H9 (cell line): Measurements from ENCODE around the gene RBMS2. TPM values are rescaled to one million over a fixed set of nuclear protein-coding genes. Genes with fewer than 3 reads are reported as not detected.
"Not testable (repeated sequence)": the region's sequence is repeated elsewhere in the genome, so short reads cannot be mapped to it uniquely, and the experiment has no call there.

Source experiments
- DNase-seq: peaks from one replicate; pipeline ENCODE4 v3.0.0-alpha.2; 2017
- H2AFZ ChIP-seq: one replicate; pipeline ENCODE4 v1.6.1; 2013; ENCODE audit warnings: mild to moderate bottlenecking, low read length, control low read depth, moderate library complexity
- H2AK5ac ChIP-seq: 2 replicates; pipeline ENCODE4 v1.6.1; 2013; ENCODE audit warnings: low read length, control low read depth, mixed read lengths; ENCODE audit not compliant: insufficient read length
- H2BK120ac ChIP-seq: one replicate; pipeline ENCODE4 v1.6.1; 2013; ENCODE audit warnings: low read depth, mild to moderate bottlenecking, low read length, control low read depth, inconsistent platforms; ENCODE audit not compliant: poor library complexity, severe bottlenecking
- H2BK12ac ChIP-seq: 2 replicates; pipeline ENCODE4 v1.6.1; 2013; ENCODE audit warnings: low read length, control low read depth, mixed read lengths, low read depth; ENCODE audit not compliant: insufficient read length
- H2BK15ac ChIP-seq: 2 replicates; pipeline ENCODE4 v1.6.1; 2013; ENCODE audit warnings: low read depth, low read length, control low read depth
- H2BK20ac ChIP-seq: one replicate; pipeline ENCODE4 v1.6.1; 2013; ENCODE audit warnings: low read depth, mild to moderate bottlenecking, low read length, control low read depth, inconsistent platforms; ENCODE audit not compliant: poor library complexity, severe bottlenecking
- H2BK5ac ChIP-seq: 2 replicates; pipeline ENCODE4 v1.6.1; 2013; ENCODE audit warnings: low read length, control low read depth, mixed read lengths; ENCODE audit not compliant: insufficient read length
- H3K14ac ChIP-seq: 2 replicates; pipeline ENCODE4 v1.6.1; 2013; ENCODE audit warnings: low read length, control low read depth; ENCODE audit not compliant: insufficient read depth
- H3K18ac ChIP-seq: 2 replicates; pipeline ENCODE4 v1.6.1; 2013; ENCODE audit warnings: low read depth, mild to moderate bottlenecking, mixed read lengths, low read length, control low read depth; ENCODE audit not compliant: insufficient read length
- H3K23ac ChIP-seq: 2 replicates; pipeline ENCODE4 v1.6.1; 2013; ENCODE audit warnings: low read length, control low read depth, mixed read lengths, low read depth; ENCODE audit not compliant: insufficient read length
- H3K23me2 ChIP-seq: 2 replicates; pipeline ENCODE4 v1.6.1; 2013; ENCODE audit warnings: low read depth, mild to moderate bottlenecking, mixed read lengths, low read length, control low read depth; ENCODE audit not compliant: insufficient read length, poor library complexity, severe bottlenecking
- H3K27ac ChIP-seq: 2 replicates; pipeline ENCODE4 v1.5.1; 2013; ENCODE audit warnings: low read length, control low read depth, mixed read lengths, low read depth; ENCODE audit not compliant: insufficient read length
- H3K27me3 ChIP-seq: 2 replicates; pipeline ENCODE4 v1.6.1; 2013; ENCODE audit warnings: low read length, control low read depth, inconsistent platforms; ENCODE audit not compliant: insufficient read depth
- H3K4ac ChIP-seq: 2 replicates; pipeline ENCODE4 v1.6.1; 2013; ENCODE audit warnings: low read depth, mild to moderate bottlenecking, control low read depth, inconsistent platforms, low read length, moderate library complexity
- H3K4me1 ChIP-seq: 2 replicates; pipeline ENCODE4 v1.6.1; 2013; ENCODE audit warnings: low read length, control low read depth, inconsistent platforms; ENCODE audit not compliant: insufficient read depth
- H3K4me2 ChIP-seq: 2 replicates; pipeline ENCODE4 v1.6.1; 2013; ENCODE audit warnings: low read length, control low read depth, mixed read lengths; ENCODE audit not compliant: insufficient read length, insufficient read depth
- H3K56ac ChIP-seq: 2 replicates; pipeline ENCODE4 v1.6.1; 2013; ENCODE audit warnings: low read depth, mild to moderate bottlenecking, mixed read lengths, low read length, control low read depth; ENCODE audit not compliant: insufficient read length
- H3K79me1 ChIP-seq: 2 replicates; pipeline ENCODE4 v1.6.1; 2013; ENCODE audit warnings: low read depth, mild to moderate bottlenecking, moderate library complexity, low read length, control low read depth, inconsistent platforms; ENCODE audit not compliant: insufficient read depth, poor library complexity, severe bottlenecking
- H3K79me2 ChIP-seq: 2 replicates; pipeline ENCODE4 v1.6.1; 2013; ENCODE audit warnings: low read length, control low read depth, inconsistent platforms; ENCODE audit not compliant: insufficient read depth
- H3K9ac ChIP-seq: 2 replicates; pipeline ENCODE4 v1.6.1; 2013; ENCODE audit warnings: low read length, control low read depth, mixed read lengths; ENCODE audit not compliant: insufficient read length; ENCODE audit errors: extremely low read depth
- H3K9me3 ChIP-seq: one replicate; pipeline ENCODE4 v1.6.1; 2013; ENCODE audit warnings: low read depth, low read length, inconsistent platforms; ENCODE audit not compliant: control insufficient read depth
- H3T11ph ChIP-seq: one replicate; pipeline ENCODE4 v1.6.1; 2013; ENCODE audit warnings: mild to moderate bottlenecking, low read length, control low read depth, inconsistent platforms
- H4K20me1 ChIP-seq: one replicate; pipeline ENCODE4 v1.6.1; 2013; ENCODE audit not compliant: control insufficient read depth, insufficient read length, insufficient read depth
- H4K5ac ChIP-seq: 2 replicates; pipeline ENCODE4 v1.6.1; 2013; ENCODE audit warnings: low read depth, mild to moderate bottlenecking, mixed read lengths, low read length, control low read depth; ENCODE audit not compliant: insufficient read length
- H4K8ac ChIP-seq: replicated peaks from 2 replicates; pipeline ENCODE4 v1.6.1; 2013; ENCODE audit warnings: low read length, control low read depth, mixed read lengths, low read depth; ENCODE audit not compliant: insufficient read length
- H4K91ac ChIP-seq: 2 replicates; pipeline ENCODE4 v1.6.1; 2013; ENCODE audit warnings: low read depth, mild to moderate bottlenecking, moderate library complexity, mixed read lengths, low read length, control low read depth; ENCODE audit not compliant: insufficient read length
- H3K27ac Mint-ChIP-seq, 3 experiments: 2 replicates in 2 of 3; 3 replicates in 1 of 3; pipeline ENCODE4 v1.8.0; 2020 to 2021; ENCODE audit warnings: mixed read lengths in 3 of 3, mild to moderate bottlenecking in 1 of 3, moderate library complexity in 1 of 3
- H3K27me3 Mint-ChIP-seq: 2 replicates; pipeline ENCODE4 v1.8.0; 2021; ENCODE audit warnings: low read depth, mild to moderate bottlenecking, moderate library complexity, mixed read lengths
- H3K36me3 Mint-ChIP-seq, 3 experiments: 2 replicates in 2 of 3; 3 replicates in 1 of 3; pipeline ENCODE4 v1.8.0; 2020 to 2021; ENCODE audit warnings: low read depth in 3 of 3, mixed read lengths in 3 of 3; ENCODE audit not compliant: insufficient read depth in 1 of 3
- H3K4me1 Mint-ChIP-seq, 2 experiments: 2 replicates each; pipeline ENCODE4 v1.8.0; 2020; ENCODE audit warnings: mixed read lengths in 2 of 2
- H3K4me3 Mint-ChIP-seq, 2 experiments: 2 replicates in 1 of 2; 3 replicates in 1 of 2; pipeline ENCODE4 v1.8.0; 2020 to 2021; ENCODE audit warnings: mild to moderate bottlenecking in 2 of 2, mixed read lengths in 2 of 2, moderate library complexity in 1 of 2
- H3K9me3 Mint-ChIP-seq, 2 experiments: 2 replicates in 1 of 2; 3 replicates in 1 of 2; pipeline ENCODE4 v1.8.0; 2020; ENCODE audit warnings: mild to moderate bottlenecking in 2 of 2, mixed read lengths in 2 of 2, moderate library complexity in 1 of 2
- WGBS: extraction: QIAGEN DNeasy Blood & Tissue Kit; methylation state at CpG from one replicate; pipeline ENCODE4 v1.1.7; 2013; ENCODE audit warnings: missing lambda C conversion rate, low lambda C conversion rate, mixed read lengths; ENCODE audit not compliant: insufficient read length; ENCODE audit errors: extremely low coverage; 5-methylcytosine and 5-hydroxymethylcytosine counted together
- total RNA-seq: library from RNA; stranded (reverse); gene quantifications from 2 replicates; pipeline ENCODE4 v1.2.1, GENCODE V29; 2021

The RBMS2 gene
- total RNA-seq, 1 experiment from 2014 or later = 9.5 TPM

DNA sequence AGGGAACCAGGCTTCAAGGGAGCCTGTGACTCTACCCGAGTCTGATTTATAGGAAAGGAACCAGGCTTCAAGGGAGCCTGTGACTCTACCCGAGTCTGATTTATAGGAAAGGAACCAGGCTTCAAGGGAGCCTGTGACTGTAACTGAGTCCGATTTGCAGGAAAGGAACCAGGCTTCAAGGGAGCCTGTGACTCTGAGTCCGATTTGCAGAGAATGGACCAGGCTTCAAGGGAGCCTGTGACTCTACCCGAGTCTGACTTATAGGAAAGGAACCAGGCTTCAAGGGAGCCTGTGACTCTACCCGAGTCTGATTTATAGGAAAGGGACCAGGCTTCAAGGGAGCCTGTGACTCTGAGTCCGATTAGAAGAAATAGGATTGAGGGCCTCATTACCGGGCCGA is 22.2 kb upstream of the RBMS2 start:
- H3K4me3 Mint-ChIP-seq = not testable (repeated sequence)

DNA sequence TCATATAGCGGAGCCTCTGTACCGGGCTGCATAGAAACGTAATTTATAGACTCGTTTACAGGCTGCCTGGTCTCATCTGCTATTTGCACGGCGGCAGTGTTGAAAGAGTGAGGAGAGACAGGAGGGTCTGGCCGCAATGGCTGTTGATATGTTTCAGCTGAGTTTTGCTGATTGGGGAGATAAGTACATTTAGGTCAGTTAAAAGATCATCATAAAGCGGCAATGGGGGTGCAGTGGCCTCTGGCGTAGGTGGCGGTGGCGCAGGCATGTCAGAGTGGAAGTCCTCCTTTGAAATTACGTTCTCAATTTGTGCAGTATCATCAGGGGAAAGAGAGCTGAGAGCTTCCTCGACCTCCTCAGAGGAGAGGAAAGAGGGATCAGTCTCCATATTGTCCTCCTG is 21.7 kb upstream of the RBMS2 start:
- not testable (repeated sequence) for H2BK20ac ChIP-seq, DNase-seq, H2BK5ac ChIP-seq, H4K20me1 ChIP-seq, H3K27ac ChIP-seq, H3K23ac ChIP-seq, H4K91ac ChIP-seq, H4K5ac ChIP-seq, H3T11ph ChIP-seq, H2BK120ac ChIP-seq, H3K27ac Mint-ChIP-seq, H2AK5ac ChIP-seq, H3K9me3 ChIP-seq, H3K4me3 Mint-ChIP-seq, H3K4ac ChIP-seq, H3K79me1 ChIP-seq, H3K79me2 ChIP-seq, H3K23me2 ChIP-seq, H3K4me1 ChIP-seq, H3K18ac ChIP-seq, H3K14ac ChIP-seq, H3K56ac ChIP-seq, H2BK12ac ChIP-seq, H3K36me3 Mint-ChIP-seq, H3K9ac ChIP-seq, H4K8ac ChIP-seq, H2AFZ ChIP-seq, H3K27me3 ChIP-seq, H2BK15ac ChIP-seq, H3K4me2 ChIP-seq
- H3K9me3 Mint-ChIP-seq = peaks cover 20 to 31% of the 10 kb centered on the region in 2 experiments
- no CpG with 5 or more reads among the region's 13 CpGs for WGBS
- H3K27me3 Mint-ChIP-seq = peaks cover 46% of the 10 kb centered on the region
- peaks cover 11% of the 10 kb centered on the region in 2 experiments for H3K4me1 Mint-ChIP-seq

More for the DNA sequence above, 22.2 kb upstream of the RBMS2 start:
- H2BK12ac ChIP-seq, H3K79me2 ChIP-seq, H2AFZ ChIP-seq, H4K20me1 ChIP-seq, H2BK20ac ChIP-seq, H3T11ph ChIP-seq, H3K23ac ChIP-seq, H3K9me3 ChIP-seq, H3K14ac ChIP-seq, H3K18ac ChIP-seq, H3K27ac Mint-ChIP-seq, H3K4me1 ChIP-seq, H3K36me3 Mint-ChIP-seq, H2AK5ac ChIP-seq, H3K4ac ChIP-seq, DNase-seq, H3K23me2 ChIP-seq, H3K9ac ChIP-seq, H3K56ac ChIP-seq, H4K5ac ChIP-seq, H4K8ac ChIP-seq, H2BK15ac ChIP-seq, H2BK5ac ChIP-seq, H3K79me1 ChIP-seq, H4K91ac ChIP-seq, H3K4me2 ChIP-seq, H2BK120ac ChIP-seq, H3K27ac ChIP-seq, H3K27me3 ChIP-seq: not testable (repeated sequence)
- Mint-ChIP-seq H3K27me3 (peaks cover 46% of the 10 kb centered on the region), H3K9me3 (peaks cover 22 to 33% of the 10 kb centered on the region in 2 experiments), H3K4me1 (peaks cover 11% of the 10 kb centered on the region in 2 experiments)
- no CpG with 5 or more reads among the region's 9 CpGs for WGBS
